SK-N-SH (cell line): ENCODE measurements around the gene CPAMD8.

Experiments used
- CTCF ChIP-seq: fragments of 200-600 bp; sonication (generic); IDR thresholded peaks from 2 replicates; pipeline ENCODE4 v1.6.1; 2017; ENCODE audit warnings: antibody characterized with exemption, mild to moderate bottlenecking, moderate library complexity
- ELF1 ChIP-seq: IDR thresholded peaks from 2 replicates; pipeline ENCODE4 v1.4.0; 2012
- EP300 ChIP-seq, 2 experiments: IDR thresholded peaks; 2 replicates each; pipeline versions ENCODE4 v1.4.0 to v1.6.1; 2012; ENCODE audit warnings: borderline replicate concordance in 1 of 2, low read depth in 1 of 2, low read length in 1 of 2
- MAX ChIP-seq: IDR thresholded peaks from 2 replicates; pipeline ENCODE4 v1.4.0; 2012; ENCODE audit warnings: low read depth
- MXI1 ChIP-seq: IDR thresholded peaks from 2 replicates; pipeline ENCODE4 v1.6.1; 2012; ENCODE audit warnings: mild to moderate bottlenecking, low read depth, low read length, improper control_type of control experiment
- NFIC ChIP-seq: IDR thresholded peaks from 2 replicates; pipeline ENCODE4 v1.4.0; 2012; ENCODE audit warnings: borderline replicate concordance
- POLR2AphosphoS5 ChIP-seq: IDR thresholded peaks from 2 replicates; pipeline ENCODE4 v1.6.1; 2012; ENCODE audit warnings: low read depth, low read length
- RAD21 ChIP-seq: IDR thresholded peaks from 2 replicates; pipeline ENCODE4 v1.6.1; 2012; ENCODE audit warnings: mild to moderate bottlenecking, low read length
- RCOR1 ChIP-seq: fragments of 150-350 bp; IDR thresholded peaks from 2 replicates; pipeline ENCODE4 v1.6.1; 2017; ENCODE audit warnings: antibody characterized with exemption, low read length
- RFX5 ChIP-seq: IDR thresholded peaks from 2 replicates; pipeline ENCODE4 v1.6.1; 2012; ENCODE audit warnings: mild to moderate bottlenecking, improper control_type of control experiment, low read length
- TAF1 ChIP-seq: IDR thresholded peaks from 2 replicates; pipeline ENCODE4 v1.6.1; 2012; ENCODE audit warnings: low read depth, mild to moderate bottlenecking, low read length, moderate library complexity, borderline replicate concordance
- USF2 ChIP-seq: fragments of 150-350 bp; IDR thresholded peaks from 2 replicates; pipeline ENCODE4 v1.6.1; 2017; ENCODE audit warnings: antibody characterized with exemption, low read length, low read depth, borderline replicate concordance
- YY1 ChIP-seq: IDR thresholded peaks from 2 replicates; pipeline ENCODE4 v1.4.0; 2012; ENCODE audit warnings: low read depth, mild to moderate bottlenecking

- TF ChIP-seq EP300 (IDR thresholded peaks at IDR 0.05; ENCODE audit: borderline replicate concordance in 1 of 2, low read depth in 1 of 2, low read length in 1 of 2): no peak
- no peak for TF ChIP-seq RCOR1
- no peak for TF ChIP-seq CTCF
- no peak for TF ChIP-seq MAX
- TF ChIP-seq ELF1: no peak
- no peak for TF ChIP-seq YY1
- no peak for TF ChIP-seq RFX5
- TF ChIP-seq TAF1: no peak
- no peak for TF ChIP-seq POLR2AphosphoS5
- no peak for TF ChIP-seq USF2
- TF ChIP-seq RAD21: no peak
- TF ChIP-seq NFIC: no peak
- no peak for TF ChIP-seq MXI1
These were observed 122.0 kb downstream of the CPAMD8 start for GRCh38 chr19:16904599-16904998.
